T-helper 2 cell treated with Interferon-gamma antibody and Interleukin-4, amounts not matched to agents 5 μg/mL and 100 μg/mL, for 36 hours (primary cell): Measurements from ENCODE around the gene MPND.

Source experiments
- DNase-seq: peaks from one replicate; pipeline ENCODE4 v3.0.0; 2021; ENCODE audit warnings: low spot score
- H3K27ac Mint-ChIP-seq: one replicate; pipeline ENCODE4 v1.8.0; 2021; ENCODE audit warnings: mild to moderate bottlenecking, mixed read lengths
- H3K27me3 Mint-ChIP-seq: one replicate; pipeline ENCODE4 v1.8.0; 2021; ENCODE audit warnings: low read depth, mixed read lengths
- H3K36me3 Mint-ChIP-seq: one replicate; pipeline ENCODE4 v1.8.0; 2021; ENCODE audit warnings: low read depth, mixed read lengths
- H3K4me1 Mint-ChIP-seq: one replicate; pipeline ENCODE4 v1.8.0; 2021; ENCODE audit warnings: low read depth, mixed read lengths
- H3K4me3 Mint-ChIP-seq: one replicate; pipeline ENCODE4 v1.8.0; 2022; ENCODE audit warnings: mild to moderate bottlenecking, moderate library complexity, mixed read lengths
- H3K9me3 Mint-ChIP-seq: one replicate; pipeline ENCODE4 v1.8.0; 2021; ENCODE audit warnings: mixed read lengths

MPND gene, protein sequence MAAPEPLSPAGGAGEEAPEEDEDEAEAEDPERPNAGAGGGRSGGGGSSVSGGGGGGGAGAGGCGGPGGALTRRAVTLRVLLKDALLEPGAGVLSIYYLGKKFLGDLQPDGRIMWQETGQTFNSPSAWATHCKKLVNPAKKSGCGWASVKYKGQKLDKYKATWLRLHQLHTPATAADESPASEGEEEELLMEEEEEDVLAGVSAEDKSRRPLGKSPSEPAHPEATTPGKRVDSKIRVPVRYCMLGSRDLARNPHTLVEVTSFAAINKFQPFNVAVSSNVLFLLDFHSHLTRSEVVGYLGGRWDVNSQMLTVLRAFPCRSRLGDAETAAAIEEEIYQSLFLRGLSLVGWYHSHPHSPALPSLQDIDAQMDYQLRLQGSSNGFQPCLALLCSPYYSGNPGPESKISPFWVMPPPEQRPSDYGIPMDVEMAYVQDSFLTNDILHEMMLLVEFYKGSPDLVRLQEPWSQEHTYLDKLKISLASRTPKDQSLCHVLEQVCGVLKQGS

GRCh38 chr19:4343370-4344307 is at the start of gene MPND:
MPND (plus strand) TSS chr19:4343562; CDS start chr19:4343594, 32 bp downstream.
- Mint-ChIP-seq H3K4me3 (peak within 1 kb of the TSS; percentile 93), H3K9me3 (no peaks in the 10 kb centered on the region), H3K27me3 (no peaks in the 10 kb centered on the region), H3K36me3 (peaks cover 8% of the 10 kb centered on the region), H3K4me1 (peaks cover 10% of the 10 kb centered on the region), H3K27ac (peak within 1 kb of the TSS; percentile 91)
- peak; percentile 95 for DNase-seq

DNA sequence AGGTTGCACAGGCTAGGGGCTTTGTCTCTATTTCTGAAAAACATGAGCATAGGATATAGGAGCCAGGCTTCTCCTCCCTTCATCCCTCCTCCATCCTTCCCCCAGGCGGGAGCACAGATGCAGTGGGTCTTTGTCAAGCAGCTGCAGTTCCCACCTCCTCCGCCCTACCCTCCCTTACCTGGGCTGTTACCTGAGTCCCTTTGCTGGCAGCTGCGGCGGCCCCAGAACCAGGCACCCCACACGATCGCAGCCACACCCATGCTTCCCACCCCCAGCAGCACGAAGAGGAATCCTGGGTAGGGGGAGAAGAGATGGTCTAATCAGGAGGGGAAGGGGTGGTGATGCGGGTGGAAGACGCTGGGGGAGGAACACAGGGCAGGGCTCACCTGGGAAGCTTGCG is 49.0 kb upstream of the MPND start:
- no peaks in the 10 kb centered on the region for H3K27me3 Mint-ChIP-seq
- H3K9me3 Mint-ChIP-seq: no peaks in the 10 kb centered on the region
- H3K27ac Mint-ChIP-seq: no peak overlapping the region
- H3K4me1 Mint-ChIP-seq: peaks cover 4% of the 10 kb centered on the region
- H3K4me3 Mint-ChIP-seq: no peak overlapping the region
- DNase-seq: no peak
- H3K36me3 Mint-ChIP-seq: no peaks in the 10 kb centered on the region

- H3K4me3 Mint-ChIP-seq: no peak overlapping the region
- peaks cover 7% of the 10 kb centered on the region for H3K4me1 Mint-ChIP-seq
- no peaks in the 10 kb centered on the region for H3K36me3 Mint-ChIP-seq
- H3K27me3 Mint-ChIP-seq: no peaks in the 10 kb centered on the region
- H3K27ac Mint-ChIP-seq: peak overlapping the region; percentile 41
- no peaks in the 10 kb centered on the region for H3K9me3 Mint-ChIP-seq
- no peak for DNase-seq
Measured at GRCh38 chr19:4295972-4296771, 47.2 kb upstream of the MPND start.

GRCh38 chr19:4297901-4298809 is 45.2 kb upstream of the MPND start:
- peak overlapping the region; percentile 7 for H3K4me3 Mint-ChIP-seq
- H3K27ac Mint-ChIP-seq: peak overlapping the region; percentile 74
- H3K9me3 Mint-ChIP-seq: no peaks in the 10 kb centered on the region

GRCh38 chr19:4298810-4299550 is 44.4 kb upstream of the MPND start:
- peaks cover 21% of the 10 kb centered on the region for H3K4me1 Mint-ChIP-seq

More at GRCh38 chr19:4297901-4298809, 45.2 kb upstream of the MPND start:
- DNase-seq: peak; percentile 26
- no peaks in the 10 kb centered on the region for H3K27me3 Mint-ChIP-seq
- H3K4me1 Mint-ChIP-seq: peaks cover 17% of the 10 kb centered on the region
- no peaks in the 10 kb centered on the region for H3K36me3 Mint-ChIP-seq

DNA sequence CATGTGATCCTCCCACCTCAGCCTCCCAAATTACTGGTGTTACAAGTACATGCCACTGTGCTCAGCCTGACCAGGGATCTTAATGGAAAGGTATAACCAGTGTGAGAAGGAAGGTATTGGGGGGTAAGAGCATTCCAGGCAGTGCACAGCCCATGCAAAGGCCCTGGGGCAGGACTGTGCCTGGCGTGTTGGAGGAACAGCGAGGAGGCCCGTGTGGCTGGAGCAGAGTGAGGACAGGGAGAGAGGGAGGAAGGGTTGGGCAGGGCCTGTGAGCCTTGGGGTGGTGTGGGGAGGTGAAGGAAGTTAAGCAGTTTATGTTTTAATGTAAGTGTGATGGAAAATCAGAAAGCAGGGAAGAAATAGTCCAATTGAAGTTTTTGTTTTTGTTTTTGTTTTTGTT is 42.8 kb upstream of the MPND start:
- Mint-ChIP-seq H3K4me3 (peak overlapping the region; percentile 65), H3K4me1 (peaks cover 25% of the 10 kb centered on the region), H3K27me3 (no peaks in the 10 kb centered on the region), H3K9me3 (no peaks in the 10 kb centered on the region), H3K27ac (peak overlapping the region; percentile 50), H3K36me3 (no peaks in the 10 kb centered on the region)
- no peak for DNase-seq

More at GRCh38 chr19:4298810-4299550, 44.4 kb upstream of the MPND start:
- H3K27ac Mint-ChIP-seq: peak overlapping the region; percentile 74
- no peaks in the 10 kb centered on the region for H3K9me3 Mint-ChIP-seq
- H3K36me3 Mint-ChIP-seq: no peaks in the 10 kb centered on the region
- no peaks in the 10 kb centered on the region for H3K27me3 Mint-ChIP-seq
- peak overlapping the region; percentile 7 for H3K4me3 Mint-ChIP-seq
- DNase-seq: no peak

- no peak for DNase-seq
- Mint-ChIP-seq H3K27ac (peak overlapping the region; percentile 88), H3K27me3 (no peaks in the 10 kb centered on the region), H3K9me3 (no peaks in the 10 kb centered on the region), H3K4me3 (peak overlapping the region; percentile 77), H3K4me1 (peaks cover 27% of the 10 kb centered on the region), H3K36me3 (no peaks in the 10 kb centered on the region)
Measured at GRCh38 chr19:4301590-4302242, 41.6 kb upstream of the MPND start.

DNA sequence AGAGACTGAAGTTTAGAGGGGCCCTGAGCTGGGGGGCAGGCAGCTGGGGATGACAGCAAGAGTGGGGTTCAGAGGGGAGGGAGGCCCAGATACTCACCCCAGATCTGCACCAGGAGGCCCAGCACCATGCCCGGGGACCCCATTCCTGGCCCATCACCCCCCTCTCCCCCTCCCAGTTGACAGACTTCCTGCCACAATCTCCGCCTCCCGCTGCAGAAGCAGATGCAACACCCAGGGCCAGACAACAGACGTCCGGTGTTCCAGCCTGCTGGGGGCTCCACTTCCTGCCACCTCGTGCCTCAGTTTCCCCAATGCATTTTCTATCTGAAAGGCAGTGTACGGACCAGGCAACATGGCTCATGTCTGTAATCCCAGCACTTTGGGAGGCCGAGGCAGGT is 41.1 kb upstream of the MPND start, which contains the start of gene TMIGD2:
TMIGD2 (minus strand) TSS at position 147 of the 398 bp plus-strand sequence; CDS start at position 143, 4 bp downstream.
- H3K4me1 Mint-ChIP-seq: peaks cover 27% of the 10 kb centered on the region
- no peak for DNase-seq
- H3K36me3 Mint-ChIP-seq: no peaks in the 10 kb centered on the region

DNA sequence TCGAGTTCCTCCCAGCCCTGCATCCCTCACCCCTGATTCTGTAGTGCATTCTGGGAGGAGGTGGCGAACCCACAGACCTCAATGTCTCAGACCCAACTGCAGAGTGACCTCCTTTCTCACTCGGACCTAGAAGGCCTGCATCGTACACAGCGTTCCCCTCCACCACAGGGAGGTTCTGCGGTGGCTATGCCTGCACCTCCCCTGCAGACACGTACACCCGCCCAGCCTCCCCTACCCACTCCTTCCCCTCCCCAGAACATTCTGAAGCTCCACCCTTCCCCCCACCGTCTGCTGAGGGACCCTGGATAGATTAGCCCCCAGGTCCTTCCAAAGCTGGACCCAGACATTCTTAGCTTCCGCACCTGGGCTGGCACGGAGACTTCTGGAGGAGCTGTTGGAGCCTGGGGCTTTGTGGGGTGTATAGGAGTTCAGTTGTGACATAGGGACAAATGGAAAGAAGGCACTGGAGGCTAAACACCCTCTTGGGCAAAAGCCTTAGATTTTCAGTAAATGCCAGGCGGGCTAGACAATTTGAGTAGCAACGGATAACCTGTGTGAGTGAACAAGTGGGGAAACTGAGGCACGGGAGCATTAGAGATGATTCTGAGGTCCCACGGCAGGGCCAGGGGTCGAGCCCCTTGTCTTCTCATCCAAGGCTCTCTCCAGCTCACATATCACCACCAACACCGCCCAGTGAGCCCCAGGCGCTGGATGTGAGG is 39.4 kb upstream of the MPND start:
- Mint-ChIP-seq H3K4me3 (peak overlapping the region; percentile 65), H3K27me3 (no peaks in the 10 kb centered on the region), H3K9me3 (no peaks in the 10 kb centered on the region), H3K27ac (peak overlapping the region; percentile 36), H3K4me1 (peaks cover 23% of the 10 kb centered on the region), H3K36me3 (no peaks in the 10 kb centered on the region)
- no peak for DNase-seq

More for the DNA sequence above, 41.1 kb upstream of the MPND start, which contains the start of gene TMIGD2:
- H3K9me3 Mint-ChIP-seq: no peaks in the 10 kb centered on the region
- no peaks in the 10 kb centered on the region for H3K27me3 Mint-ChIP-seq
- H3K27ac Mint-ChIP-seq: peak within 1 kb of the TSS; percentile 88
- H3K4me3 Mint-ChIP-seq: peak within 1 kb of the TSS; percentile 77

GRCh38 chr19:4304538-4305256 is 38.7 kb upstream of the MPND start, which contains the start of gene FSD1:
FSD1 (plus strand) TSS chr19:4304598; CDS start chr19:4304747, 149 bp downstream.
- peak within 1 kb of the TSS; percentile 36 for H3K27ac Mint-ChIP-seq
- H3K27me3 Mint-ChIP-seq: no peaks in the 10 kb centered on the region
- H3K4me1 Mint-ChIP-seq: peaks cover 23% of the 10 kb centered on the region
- DNase-seq: peak; percentile 82
- H3K36me3 Mint-ChIP-seq: no peaks in the 10 kb centered on the region
- H3K4me3 Mint-ChIP-seq: peak within 1 kb of the TSS; percentile 65
- H3K9me3 Mint-ChIP-seq: no peaks in the 10 kb centered on the region

DNA sequence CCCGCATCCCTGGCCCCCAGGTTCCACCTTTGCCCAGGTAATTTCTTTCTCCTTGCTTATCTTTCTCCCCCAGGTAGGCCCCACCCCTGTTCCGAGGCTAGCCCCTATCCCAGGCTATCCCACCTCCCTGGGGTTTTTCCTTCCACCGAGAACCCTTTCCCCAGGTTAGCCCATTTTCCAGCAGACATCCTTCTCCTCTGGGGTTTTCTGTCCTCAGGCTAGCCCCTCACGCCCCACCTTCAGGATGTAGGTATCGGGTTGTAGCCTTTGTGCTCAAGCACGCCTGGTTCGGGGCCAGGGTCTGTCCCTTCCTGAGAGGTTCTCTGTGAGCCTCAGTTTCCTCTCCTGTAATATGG is 38.1 kb upstream of the MPND start:
- H3K27me3 Mint-ChIP-seq: no peaks in the 10 kb centered on the region
- H3K4me1 Mint-ChIP-seq: peaks cover 23% of the 10 kb centered on the region
- no peaks in the 10 kb centered on the region for H3K36me3 Mint-ChIP-seq
- H3K9me3 Mint-ChIP-seq: no peaks in the 10 kb centered on the region
- DNase-seq: no peak
- H3K27ac Mint-ChIP-seq: no peak overlapping the region
- H3K4me3 Mint-ChIP-seq: peak overlapping the region; percentile 64
